HG02852 (cell line): Measurements from ENCODE around the gene COX14.
A peak's percentile ranks its signal among the peaks of the same experiment; 100 is the strongest.

ENCODE experiments used
- ATAC-seq: cut with Tn5 transposase; IDR thresholded peaks from one replicate; pipeline ENCODE4 v1.9.1; 2021; ENCODE audit warnings: mild to moderate bottlenecking, moderate library complexity; ENCODE audit not compliant: unreplicated experiment

Gene COX14

DNA sequence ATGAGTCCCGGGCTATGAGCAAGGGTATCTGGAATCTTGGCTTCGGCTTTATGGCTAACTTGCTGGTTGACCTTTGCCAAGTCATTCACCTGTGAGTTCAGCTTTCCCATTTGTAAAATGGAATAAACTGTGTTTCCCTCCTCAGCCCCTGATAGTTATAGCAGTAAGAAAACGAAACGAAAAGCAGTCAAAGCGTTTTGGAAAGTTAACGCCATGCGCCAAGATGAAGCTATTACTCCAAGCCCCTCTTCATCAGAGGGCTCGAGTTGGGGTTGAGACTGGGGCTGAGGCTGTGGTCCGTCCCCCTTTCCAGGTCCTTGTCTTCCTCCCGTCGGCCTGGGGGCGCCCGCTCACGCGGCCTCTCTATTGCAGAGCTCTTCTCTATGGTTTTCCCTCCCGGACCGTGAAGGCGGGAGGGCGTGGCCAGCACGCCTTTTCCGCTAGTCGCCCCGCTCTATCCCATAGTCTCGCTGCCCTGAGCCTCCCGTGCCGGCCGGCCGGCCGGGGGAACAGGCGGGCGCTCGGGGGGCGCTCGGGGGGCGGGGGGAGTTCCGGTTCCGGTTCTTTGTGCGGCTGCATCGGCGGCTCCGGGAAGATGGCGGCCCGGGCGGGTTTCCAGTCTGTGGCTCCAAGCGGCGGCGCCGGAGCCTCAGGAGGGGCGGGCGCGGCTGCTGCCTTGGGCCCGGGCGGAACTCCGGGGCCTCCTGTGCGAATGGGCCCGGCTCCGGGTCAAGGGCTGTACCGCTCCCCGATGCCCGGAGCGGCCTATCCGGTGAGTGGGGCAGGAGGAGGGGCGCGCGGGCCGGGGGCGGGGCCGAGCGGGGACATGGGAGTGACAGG, 27.0 kb upstream of the COX14 start, which contains the start of gene SMARCD1:
TSS of gene SMARCD1 (plus strand) at position 568 of the 840 bp plus-strand sequence. CDS start at position 596, 28 bp downstream.
- peak; percentile 89 for ATAC-seq

DNA sequence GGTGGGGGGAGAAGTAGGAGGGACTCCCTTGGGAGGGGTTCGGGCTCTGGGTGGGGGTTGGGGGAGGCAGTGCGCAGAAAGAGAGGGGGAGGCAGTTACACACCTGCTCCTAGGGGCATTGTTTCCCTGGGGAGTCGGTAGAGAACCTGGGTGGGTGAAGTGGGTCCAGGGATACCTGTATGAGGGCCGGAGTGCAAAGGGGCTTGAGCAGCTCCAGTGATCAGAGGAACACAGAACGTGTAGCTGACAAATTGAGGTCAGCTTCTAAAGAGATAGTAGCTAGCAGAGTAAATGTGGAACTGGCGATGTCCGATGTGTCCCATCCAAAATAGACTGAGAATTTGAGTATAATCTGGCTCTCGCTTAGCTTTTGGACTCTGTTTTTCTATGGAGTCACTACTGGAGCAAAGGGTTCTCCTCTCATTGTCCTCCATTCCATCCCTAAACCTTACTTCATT, 26.4 kb upstream of the COX14 start:
- peak; percentile 3 for ATAC-seq

DNA sequence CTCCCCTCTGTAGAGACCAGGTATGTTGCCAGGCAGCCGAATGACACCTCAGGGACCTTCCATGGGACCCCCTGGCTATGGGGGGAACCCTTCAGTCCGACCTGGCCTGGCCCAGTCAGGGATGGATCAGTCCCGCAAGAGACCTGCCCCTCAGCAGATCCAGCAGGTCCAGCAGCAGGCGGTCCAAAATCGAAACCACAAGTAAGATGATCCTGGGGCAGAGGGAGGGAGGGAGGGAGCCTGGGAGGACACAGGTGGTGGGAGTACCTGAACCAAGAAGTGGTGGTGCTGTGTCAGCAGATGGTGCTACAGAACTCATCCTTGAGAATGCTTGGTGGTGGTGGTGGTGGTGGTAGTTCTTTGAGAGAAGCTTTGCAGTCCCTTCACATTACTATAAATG, 25.9 kb upstream of the COX14 start:
- ATAC-seq: no peak

DNA sequence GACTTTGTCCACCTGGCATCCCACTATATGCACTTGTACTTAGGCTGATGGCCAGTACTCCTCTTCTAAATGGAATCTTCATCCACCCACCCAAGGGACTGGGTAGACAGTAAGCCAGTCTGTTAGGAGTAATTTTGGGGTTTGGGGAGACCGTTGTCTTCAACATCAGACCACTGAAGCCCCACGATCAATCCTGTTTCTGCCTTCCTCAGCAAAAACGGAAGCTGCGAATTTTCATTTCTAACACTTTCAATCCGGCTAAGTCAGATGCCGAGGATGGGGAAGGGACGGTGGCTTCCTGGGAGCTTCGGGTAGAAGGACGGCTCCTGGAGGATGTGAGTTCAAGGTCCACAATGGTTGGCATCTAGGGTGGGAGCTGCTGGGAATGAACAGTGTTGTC, 24.9 kb upstream of the COX14 start:
- no peak for ATAC-seq

DNA sequence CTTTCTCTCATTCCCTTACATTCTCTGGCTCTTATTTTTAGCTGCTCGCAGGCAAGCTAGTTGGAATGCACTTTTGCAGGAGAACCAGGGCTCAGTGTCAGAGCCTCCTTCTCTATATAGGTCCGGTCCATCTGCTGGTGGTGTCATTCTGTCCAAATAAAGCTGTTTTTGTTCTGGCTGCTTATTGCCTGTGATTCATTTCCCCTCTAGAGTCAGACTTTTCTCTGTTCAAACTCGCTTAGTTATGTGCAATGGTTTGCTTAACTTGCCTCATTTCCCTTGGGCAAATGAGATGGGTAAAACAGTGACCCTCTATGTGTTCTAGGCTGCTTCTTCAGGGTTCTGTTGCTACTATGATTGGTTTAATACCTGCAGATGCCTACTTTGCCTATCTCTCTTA, 24.0 kb upstream of the COX14 start:
- no peak for ATAC-seq

DNA sequence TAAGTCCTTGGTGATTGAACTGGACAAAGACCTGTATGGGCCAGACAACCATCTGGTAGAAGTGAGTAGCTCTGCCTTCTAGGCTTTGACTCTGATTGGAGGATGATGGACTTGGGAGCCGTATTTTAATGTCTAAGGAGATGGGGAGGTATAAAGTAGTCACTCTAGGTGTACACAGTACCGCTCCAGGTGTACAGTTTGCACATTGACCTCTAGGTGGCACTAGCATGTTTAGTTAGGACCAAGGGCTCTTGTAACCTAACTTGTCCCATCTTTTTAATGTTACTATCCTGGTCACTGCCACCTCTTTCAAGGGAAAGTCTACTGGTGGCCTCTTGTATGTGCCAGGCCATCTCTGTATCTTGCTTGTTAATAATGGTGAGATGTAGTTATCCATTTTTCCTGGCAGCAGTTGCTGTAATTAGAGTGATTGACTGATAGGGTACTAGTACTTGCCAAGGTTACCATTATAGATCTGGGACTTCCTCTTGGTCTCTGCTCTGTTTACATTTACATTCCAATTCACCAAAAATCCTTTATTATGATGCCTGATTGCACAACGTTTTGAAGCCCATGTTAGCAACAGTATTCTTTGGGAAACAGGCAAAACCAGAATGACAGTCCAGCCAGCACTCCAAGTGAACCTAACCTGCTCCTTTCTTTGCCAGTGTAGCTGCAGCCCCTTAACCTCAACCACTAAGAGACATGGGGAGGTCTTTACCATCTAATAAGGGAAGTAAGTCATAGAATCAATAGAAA, 23.3 kb upstream of the COX14 start:
- ATAC-seq: no peak

DNA sequence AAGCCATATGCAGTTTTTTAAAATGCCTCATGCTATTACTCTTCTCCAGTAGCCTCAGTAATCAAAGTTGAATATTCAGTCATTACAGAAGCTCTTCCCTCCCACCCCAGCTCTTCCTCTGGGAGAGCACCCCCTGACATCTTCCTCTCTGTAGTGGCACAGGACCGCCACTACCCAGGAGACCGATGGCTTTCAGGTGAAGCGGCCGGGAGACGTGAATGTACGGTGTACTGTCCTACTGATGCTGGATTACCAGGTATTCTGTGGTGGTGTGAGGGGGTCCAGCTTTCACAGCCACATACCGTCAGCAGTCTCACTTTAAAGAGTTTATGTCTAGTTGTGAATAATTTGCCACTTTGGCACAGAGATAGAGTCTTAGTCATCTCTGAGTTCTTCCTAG, 22.3 kb upstream of the COX14 start:
- ATAC-seq: no peak

DNA sequence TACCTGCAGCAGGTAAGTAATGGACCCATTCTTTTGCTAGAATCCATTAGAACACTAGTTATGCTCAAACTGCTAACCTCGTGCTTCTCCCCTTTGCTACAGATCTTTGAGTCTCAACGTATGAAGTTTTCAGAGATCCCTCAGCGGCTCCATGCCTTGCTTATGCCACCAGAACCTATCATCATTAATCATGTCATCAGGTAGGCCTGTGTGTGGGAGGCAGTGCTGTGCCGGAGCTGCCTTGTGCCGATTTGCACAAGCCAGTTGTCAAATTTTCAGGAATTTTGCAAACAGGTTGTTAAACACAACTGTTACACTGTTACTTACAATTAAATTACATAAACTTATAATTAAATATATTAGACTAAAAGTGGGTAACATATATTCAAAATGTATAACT, 21.6 kb upstream of the COX14 start:
- no peak for ATAC-seq

DNA sequence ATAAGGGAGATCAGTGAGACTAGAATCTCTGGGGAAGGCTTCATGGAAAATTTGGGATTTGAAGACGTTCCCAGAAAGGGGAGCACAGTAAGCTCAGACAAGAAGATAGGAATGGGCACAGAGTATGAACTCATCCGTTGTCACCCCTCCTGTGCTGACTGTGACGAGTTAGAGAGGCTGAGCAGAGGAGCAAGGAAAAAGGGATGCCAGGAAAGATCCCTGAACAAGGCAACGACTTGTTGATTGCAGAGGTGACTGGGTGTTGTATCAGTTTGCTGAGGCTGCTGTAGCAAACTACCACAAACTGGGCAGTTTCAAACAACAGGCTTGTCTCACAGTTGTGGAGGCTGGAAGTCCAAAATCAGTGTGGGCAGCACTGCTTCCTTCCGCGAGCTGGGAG, 14.1 kb upstream of the COX14 start:
- no peak for ATAC-seq

DNA sequence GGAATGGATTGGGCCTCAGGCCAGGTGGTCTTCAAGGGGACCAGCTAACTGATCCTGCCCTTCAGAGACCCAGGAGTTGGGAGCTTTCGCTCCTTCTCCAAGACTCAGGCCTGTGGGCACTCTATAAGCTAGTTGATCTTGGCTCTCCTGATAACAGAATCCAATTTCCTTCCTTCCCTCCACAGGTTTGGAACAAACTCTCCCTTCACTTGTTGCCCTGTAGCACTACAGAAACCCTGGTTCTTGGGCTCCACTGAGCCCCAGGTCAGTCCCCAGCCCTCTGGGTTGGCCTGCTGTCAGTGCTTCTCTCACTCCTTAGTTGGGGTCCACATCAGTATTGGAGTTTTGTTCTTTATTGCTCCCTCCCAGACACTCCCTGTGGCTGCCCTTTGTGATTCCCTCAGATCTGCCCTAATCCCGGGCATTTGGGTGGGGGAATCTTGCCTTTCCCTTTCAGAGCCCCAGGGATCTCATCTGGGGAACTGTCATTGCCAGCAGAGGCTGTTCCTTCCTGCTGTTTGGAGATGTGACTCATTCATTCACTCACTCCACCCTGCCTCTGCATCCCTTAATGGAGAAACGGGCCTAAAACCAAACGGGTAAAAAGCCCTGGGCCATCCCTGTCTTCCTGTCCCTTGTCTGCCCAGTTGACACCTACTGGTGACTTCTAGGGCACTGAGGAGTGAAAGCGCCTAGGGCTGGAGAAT, 12.6 kb upstream of the COX14 start:
- ATAC-seq: no peak

DNA sequence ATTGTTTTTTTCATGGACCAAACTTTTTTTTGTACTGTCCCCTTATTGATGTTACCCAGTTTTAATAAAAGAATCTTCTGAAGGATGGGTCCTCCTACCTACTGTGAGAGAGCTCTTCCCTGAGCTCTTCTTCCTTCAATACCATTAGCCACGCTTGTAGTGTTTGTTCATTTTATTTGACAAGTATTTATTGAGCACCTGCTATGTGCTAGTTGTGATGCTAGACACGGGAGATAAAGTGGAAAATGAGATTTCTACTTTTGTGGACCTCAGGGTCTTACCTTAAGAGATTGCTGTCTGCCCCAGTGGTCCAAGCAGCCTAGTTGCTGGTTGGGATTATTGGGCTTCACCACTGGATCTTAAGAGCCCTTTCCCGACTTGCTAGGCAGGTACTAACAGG, 11.5 kb upstream of the COX14 start:
- no peak for ATAC-seq

DNA sequence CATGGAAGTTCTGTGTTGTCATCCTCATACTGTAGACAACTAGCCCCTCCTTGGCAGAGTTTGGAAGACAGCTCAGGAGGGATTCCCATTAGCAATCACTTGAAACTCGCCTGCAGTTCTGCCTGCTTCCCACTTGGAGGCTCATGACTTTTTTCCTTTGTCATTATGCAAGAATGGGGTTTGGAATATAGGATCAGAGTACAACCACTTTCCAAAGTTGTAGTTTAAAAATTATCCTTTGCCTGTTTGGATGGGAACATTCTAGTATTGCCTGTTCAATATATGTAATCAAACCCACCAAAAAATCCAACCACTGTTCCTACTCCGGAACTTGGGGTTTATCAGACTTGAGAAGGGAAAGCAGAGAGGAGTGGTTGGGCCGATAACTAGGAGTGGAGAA, 10.4 kb upstream of the COX14 start:
- no peak for ATAC-seq

DNA sequence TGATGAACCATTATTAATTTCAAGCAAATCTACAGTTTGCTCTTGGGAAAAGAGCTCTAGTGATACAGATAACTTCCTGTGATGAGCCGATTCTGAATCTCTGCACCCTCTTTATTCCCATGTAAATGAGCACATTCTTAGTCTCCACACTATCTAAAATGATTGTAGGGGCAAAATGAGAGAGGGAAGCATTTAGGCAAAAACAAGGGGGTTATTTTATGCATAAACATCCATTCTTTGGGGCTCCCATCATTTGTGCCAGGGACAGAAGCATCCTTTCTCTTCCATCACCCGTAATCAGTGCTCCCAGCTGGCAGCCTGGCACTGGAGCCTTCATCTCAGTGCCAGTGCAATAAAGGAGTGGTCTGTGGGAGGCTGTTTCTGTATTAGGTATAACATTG, 9.9 kb upstream of the COX14 start:
- no peak for ATAC-seq

DNA sequence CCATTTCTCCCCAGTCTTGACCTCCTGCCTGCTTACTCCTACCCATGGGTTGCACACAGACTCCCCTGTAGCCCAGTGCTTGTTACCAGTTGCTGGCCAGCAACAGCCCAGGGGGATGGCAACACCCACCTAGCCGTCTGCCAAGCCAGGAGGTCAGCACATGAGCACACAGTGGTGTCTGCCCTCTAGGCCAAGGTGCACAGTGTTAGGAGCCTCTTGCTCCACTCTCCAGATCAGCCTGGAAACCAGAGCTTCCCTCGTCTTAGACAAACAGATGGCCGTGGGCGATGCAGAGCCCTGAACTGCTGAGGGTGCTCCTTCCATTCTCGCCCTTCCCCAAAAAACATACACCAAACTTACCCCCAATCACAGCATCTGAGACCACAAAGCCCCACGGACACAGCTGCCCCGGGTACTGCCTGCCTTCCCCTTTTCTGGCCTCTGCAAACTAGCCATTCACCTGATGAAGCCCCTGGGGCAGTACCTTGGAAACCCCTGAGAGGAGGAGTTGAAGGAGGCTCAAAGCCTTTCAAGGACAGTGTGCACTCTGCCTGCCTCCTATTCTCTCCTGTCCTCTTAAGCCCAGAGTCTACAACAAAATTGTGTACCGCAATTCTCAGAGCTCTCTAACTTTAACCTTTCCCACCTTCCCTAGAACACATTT, 9.3 kb upstream of the COX14 start:
- ATAC-seq: no peak

DNA sequence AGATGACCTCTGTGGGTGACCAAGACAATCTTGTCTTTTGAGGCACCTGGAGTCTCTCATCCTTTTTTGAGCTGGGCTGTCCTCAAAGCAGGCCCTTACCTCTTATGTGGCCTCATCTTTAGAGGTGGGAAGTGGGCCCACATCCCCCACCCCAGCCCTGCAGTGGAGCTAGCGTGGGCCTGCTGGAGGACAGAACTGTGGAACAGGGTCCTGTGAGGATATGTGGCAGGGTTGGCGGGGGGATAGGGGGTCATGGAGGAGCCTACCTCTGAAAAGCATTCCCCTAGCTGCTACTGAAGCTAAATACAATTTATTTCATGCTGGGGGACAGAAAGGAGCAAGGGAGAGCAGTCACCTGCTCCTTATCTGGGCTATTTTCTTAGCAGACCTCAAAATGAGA, 8.7 kb upstream of the COX14 start:
- ATAC-seq: no peak

DNA sequence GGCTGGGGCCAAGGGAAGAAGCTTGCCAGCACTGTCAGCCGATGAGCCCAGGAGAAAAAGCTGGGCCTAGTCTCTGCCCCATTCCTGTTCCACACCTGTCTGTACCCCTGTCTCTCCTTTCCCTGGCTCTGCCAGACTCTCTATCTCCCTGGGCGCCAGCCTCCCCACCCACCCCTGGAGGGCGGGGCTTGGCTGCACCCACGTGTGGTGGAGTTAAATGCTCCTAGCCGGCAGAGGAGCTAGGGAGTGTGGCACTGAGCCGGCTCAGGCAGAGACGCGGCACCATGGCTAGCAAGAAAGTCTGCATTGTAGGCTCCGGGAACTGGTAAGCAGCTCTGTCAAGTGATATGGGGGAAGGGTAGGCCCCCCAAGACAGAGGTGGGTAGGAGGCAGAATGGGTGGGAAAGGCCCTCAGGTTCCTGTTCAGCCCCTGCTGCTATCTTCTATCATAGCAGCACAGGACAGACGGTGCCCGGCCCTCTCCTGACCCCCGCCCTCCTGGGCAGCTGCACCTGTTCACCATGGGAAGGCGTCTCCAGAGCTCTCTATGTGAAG, 8.2 kb upstream of the COX14 start, which contains the start of gene GPD1:
TSS of gene GPD1 (plus strand) at position 242 of the 555 bp plus-strand sequence. CDS start at position 285, 43 bp downstream.
- ATAC-seq: no peak

DNA sequence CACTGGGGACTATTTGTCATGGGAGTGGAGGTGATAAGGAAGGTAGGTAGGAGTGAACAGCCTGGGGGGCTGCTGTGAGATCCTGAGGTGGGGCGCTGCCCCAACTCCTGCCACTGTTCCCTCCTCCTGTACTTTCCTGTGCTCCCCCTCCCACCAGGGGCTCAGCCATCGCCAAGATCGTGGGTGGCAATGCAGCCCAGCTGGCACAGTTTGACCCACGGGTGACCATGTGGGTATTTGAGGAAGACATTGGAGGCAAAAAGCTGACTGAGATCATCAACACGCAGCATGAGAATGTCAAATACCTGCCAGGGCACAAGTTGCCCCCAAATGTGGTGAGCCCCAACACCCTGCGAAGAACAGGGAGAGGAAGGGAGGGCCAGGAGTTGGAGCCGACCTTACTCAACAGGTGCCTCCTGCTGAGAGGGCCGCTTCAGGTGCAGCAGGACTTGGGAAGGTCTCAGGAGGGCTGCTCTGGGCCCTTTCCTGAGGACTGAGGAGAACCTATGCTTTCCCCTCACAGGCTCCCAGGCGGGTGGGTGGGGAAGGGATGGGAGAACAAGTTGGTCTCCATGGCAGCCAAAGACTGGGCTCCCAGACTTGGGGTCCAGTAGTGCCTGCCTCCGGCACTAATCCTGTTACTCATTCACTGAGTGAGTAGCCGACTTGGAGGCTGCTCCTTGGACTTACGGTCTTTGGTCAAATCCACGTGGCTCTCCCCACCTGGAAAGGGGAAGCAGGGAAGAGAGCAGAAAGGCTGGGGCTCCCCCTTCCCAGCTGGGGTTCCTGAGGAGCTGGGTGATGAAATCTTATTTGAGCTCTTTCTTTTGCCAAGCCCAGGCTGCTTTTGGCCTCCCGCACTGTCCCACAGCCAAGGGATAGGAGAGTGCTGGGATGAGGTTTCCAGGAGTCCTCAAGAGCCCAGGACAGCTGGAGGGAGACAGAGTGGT, 7.3 kb upstream of the COX14 start:
- no peak for ATAC-seq

DNA sequence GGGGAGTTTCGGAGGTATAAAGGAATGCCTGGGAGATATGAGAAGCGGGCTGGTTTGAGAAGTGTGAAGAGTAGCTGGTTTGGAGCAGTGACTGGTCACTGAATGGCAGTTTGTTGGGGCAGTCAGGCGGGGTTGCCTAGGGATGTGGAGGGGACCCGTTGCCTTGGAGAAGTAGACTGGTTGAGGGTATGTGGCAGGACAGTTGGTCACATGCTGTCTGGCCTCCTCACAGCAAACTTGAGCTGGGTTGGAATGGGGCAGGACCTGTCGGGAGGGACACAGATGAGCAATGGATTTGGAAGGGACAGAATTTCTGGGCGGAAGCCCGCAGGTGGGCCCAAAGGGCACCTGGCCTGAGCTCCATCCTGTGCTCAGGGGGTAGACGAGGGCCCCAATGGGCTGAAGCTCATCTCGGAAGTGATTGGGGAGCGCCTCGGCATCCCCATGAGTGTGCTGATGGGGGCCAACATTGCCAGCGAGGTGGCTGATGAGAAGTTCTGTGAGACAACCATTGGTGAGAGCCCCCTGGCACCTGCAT, 6.1 kb upstream of the COX14 start:
- ATAC-seq: no peak

DNA sequence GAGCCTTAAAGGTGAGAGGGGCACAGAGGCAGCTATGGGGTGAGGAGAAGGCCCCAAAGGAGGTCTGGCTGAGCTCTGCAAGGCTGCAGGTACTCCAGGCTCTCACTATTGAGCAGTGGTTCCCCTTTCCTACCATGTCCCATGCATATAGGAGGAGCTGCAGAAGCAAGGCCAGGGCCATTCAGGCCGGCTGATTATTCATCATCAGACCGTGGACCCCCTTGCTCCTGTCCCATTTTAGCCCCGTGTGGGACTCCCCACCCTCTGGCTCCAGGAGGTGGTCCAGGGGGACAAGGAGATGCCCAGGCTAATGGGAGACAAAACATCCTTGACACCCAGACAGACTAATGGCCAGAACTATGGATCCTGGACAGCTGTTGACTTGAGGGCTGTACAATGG, 5.1 kb upstream of the COX14 start:
- ATAC-seq: no peak
